8988T (cell line): ENCODE results near the gene EDEM1.
A peak's percentile ranks its signal among the peaks of the same experiment; 100 is the strongest.
"Not testable (repeated sequence)": the region's sequence is repeated elsewhere in the genome, so short reads cannot be mapped to it uniquely, and the experiment has no call there.

ENCODE experiments used
- DNase-seq: peaks from one replicate; pipeline ENCODE4 v3.0.0; 2011

EDEM1 gene

GRCh38 chr3:5179036-5179435 is 8.5 kb upstream of the EDEM1 start:
- DNase-seq, result not testable (repeated sequence)

GRCh38 chr3:5181469-5182141 is 5.9 kb upstream of the EDEM1 start:
- no peak for DNase-seq

- not testable (repeated sequence) for DNase-seq
Observed at GRCh38 chr3:5183714-5184113, 3.8 kb upstream of the EDEM1 start.

GRCh38 chr3:5184499-5184898 is 3.0 kb upstream of the EDEM1 start:
- no peak for DNase-seq

DNA sequence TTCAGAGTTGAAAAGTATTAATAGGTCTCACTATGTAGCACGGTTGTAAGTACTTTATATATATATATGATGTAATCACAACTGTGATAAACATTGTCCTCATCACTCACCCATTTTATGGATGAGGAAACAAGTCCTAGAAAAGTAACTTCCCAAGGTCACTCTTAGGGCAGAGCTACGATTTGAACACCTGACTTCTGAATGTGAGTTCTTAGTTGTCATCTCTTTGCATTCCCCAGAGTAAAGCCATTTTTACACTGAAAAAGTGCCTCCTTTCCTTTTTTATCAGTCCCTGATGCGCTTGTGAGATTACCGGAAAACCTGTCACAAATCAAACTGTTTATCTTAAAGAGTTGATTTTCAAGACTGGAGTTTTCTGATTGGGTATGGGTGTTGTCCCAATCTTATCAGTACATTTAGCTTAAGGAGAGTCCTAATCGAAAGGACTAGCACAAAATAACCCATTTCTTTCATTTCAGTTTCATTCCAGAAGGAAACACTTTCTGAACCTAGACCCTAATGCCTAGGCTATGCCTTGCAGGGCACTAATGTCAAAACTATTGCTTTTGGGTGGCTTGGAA is 2.3 kb upstream of the EDEM1 start:
- no peak for DNase-seq

GRCh38 chr3:5186089-5186857 is 1.2 kb upstream of the EDEM1 start:
- DNase-seq, result no peak

GRCh38 chr3:5186858-5187155 is 700 bp upstream of the EDEM1 start:
- no peak for DNase-seq

DNA sequence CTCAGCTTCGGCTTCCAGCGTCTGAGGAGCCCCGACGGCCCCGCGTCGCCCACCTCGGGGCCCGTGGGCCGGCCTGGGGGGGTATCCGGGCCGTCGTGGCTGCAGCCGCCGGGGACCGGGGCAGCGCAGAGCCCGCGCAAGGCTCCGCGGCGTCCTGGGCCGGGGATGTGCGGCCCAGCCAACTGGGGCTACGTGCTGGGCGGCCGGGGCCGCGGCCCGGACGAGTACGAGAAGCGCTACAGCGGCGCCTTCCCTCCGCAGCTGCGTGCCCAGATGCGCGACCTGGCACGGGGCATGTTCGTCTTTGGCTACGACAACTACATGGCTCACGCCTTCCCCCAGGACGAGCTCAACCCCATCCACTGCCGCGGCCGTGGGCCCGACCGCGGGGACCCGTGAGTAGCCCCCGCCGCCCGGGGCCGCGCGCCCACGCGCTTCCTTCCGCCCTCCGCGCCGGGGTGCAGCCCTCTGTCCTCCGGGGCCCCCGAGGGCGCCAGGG is 462 bp downstream of the EDEM1 start:
- DNase-seq, result peak; percentile 29

DNA sequence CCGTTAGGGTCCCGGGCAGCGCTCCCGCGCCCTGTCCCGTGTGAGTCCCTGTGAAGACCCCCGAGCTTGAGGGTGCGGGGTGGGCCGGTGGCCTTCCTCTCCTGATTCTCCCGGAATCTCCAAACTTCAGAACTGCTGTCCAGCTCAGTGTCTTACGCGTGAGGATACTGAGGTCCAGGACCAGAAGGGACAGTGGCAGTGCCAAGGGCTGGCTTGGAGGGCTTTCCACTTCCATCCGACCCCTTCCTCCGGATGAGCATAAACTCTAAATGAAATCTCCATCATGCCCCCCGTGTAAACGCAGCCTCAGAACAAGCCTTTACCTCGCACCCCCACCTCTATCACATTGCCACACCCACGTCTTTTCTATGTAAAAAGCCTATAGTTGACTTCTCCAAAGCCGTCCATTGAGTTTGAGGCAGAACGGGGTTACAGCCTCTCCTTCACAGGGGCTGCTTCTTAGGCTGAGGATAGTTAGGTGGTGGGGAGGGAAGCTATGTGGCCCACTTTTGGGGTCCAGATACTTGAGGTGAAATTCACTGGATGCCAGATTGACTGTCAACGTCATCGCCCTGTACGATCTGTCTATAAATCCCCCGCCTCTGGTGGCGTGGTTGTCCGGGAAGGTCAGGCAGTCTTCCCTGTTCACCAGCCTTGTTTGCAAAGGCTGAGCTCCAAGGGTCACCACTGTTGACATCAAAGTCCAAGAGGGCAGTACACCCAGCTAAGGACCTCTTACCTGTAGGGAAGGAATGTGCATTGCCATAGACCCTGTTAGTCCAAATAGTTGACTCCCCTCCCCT is 1.1 kb downstream of the EDEM1 start:
- DNase-seq, result no peak

GRCh38 chr3:5190147-5190791 is 2.8 kb downstream of the EDEM1 start:
- DNase-seq, result no peak

GRCh38 chr3:5191555-5192304 is 4.2 kb downstream of the EDEM1 start:
- DNase-seq, result no peak

DNA sequence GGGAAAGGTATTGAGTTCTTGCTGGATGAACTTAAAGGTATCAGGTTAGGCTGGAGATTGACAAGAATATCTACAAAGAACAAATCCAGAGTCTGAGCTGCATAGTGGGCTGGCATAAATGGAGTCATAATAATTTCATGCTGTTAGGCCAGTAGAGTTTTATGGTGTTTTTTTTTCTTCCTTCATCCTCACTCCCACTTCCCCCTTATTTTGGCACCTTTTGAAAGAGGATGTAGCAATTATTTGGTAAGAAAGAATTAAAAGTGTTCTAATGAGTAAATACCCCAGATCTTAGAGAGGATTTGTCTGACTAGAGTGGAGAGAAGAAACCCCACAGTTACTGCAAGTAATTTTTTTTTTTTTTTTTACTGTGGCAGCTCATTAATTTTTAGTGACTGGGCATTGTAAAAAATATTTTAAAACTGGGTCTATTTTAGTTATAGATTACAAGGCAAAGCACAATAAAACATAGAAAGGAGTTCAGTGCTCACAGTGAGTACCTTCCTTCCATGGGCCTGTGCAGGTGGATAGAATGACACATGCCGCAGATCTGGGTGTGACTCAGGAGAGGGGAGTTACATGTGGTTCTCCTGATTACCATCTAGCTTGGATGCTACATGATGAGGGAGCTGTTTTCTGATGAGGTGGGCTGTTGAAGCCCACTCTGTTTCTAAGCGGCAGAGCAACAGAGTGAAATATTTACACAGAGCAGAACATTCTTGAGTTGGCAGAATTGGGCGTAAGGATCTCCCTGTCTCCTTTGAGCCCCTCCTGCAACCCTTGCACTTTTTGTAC is 5.3 kb downstream of the EDEM1 start:
- no peak for DNase-seq

DNA sequence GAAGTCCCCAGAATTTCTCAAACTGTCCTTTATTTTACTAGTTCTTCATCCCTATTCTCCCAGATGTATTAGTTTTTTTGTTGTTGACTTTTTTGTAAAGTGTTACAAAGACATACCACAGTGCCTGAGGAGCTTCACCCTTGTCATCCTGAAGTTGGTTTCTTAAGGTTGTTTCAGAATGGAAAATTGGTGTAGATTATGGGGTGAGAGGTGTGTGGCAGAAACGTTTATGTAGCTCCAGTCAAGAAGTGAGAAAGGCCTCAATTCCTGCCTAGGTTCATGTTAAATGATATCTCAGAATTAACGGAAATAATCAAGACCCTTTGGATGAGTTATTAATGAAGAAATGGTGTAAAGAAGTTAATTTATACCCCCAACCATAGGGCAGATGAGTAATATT is 6.8 kb downstream of the EDEM1 start:
- no peak for DNase-seq

- DNase-seq, result peak; percentile 39
Observed at GRCh38 chr3:5194801-5195509, 7.4 kb downstream of the EDEM1 start.

- no peak for DNase-seq
Observed at GRCh38 chr3:5195605-5196004, 8.1 kb downstream of the EDEM1 start.

- no peak for DNase-seq
Observed at GRCh38 chr3:5197022-5197421, 9.5 kb downstream of the EDEM1 start.

DNA sequence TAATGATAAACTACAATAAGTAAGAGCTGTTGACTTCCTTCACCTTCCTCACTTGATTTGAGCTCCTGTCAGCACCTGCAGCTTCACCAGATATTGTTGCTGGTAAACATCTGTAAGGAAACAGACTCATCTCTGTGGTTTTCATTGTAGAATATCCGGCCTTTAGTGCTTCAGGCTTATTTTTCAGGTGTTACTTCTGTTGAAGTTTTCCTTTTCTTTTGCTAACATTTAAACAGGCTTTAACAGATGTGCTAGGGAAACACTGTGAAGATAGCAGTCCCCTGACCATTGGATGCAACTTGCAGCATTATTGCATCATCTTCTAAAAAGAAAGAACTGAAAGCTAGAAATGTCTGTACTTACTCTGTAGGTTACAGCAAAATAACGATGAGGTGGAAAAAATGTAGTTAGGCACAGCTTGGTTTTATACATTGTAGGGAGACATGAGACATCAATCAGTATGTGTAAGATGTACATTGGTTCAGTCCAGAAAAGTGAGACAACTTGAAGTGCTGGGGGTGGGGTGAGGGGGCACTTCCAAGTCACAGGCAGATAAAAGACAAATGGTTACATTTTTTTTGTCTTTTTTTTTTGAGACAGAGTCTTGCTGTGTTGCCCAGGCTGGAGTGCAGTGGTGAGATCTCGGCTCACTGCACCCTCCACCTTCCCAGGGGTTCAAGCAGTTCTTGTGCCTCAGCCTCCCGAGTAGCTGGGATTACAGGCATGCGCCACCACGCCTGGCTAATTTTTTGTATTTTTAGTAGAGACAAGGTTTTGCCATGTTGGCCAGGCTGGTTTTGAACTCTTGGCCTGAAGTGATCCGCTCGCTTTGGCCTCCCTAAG is 10.2 kb downstream of the EDEM1 start:
- no peak for DNase-seq

DNA sequence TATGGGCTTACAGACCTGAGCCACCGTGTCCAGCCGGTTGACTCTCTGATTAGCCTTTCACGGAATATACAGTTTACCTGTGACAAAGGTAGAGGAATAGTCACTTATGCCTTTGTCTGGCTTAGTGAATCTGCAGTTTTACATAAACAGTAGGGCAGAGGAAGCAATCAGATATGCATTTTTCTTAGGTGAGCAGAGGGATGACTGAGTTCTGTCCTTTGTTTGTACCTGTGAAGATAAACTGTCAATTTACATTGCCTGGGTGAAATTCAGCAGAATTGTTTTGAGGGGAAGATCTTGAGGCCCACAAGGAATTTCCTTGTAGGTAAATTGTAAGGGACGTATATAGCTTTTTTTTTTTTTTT is 10.8 kb downstream of the EDEM1 start:
- no peak for DNase-seq

GRCh38 chr3:5198986-5199731 is 11.7 kb downstream of the EDEM1 start:
- no peak for DNase-seq
